Naive thymus-derived CD4-positive, alpha-beta T cell (primary cell): ENCODE results near the gene RASA3. TPM values are rescaled to one million over a fixed set of nuclear protein-coding genes. Genes with fewer than 3 reads are reported as not detected.

Experiments
- ATAC-seq: fragments of 150-1000 bp; cut with Tn5 transposase; 2 replicates; pipeline ENCODE4 v1.10.0; 2021; ENCODE audit warnings: mild to moderate bottlenecking, moderate library complexity
- CTCF ChIA-PET: fragments of 350-600 bp; sonication (Branson Sonifier 250); formaldehyde crosslinking; loops from one replicate; lab custom pipeline; 2021; ENCODE audit warnings: antibody characterized with exemption; lab: Charles Lee
- POLR2A ChIA-PET: fragments of 350-600 bp; sonication (Branson Sonifier 250); formaldehyde crosslinking; loops from one replicate; lab custom pipeline; 2021; ENCODE audit warnings: antibody characterized with exemption, inconsistent platforms; lab: Charles Lee
- DNase-seq, 9 donors: peaks; one replicate each; pipeline versions ENCODE4 v3.0.0 to v3.0.0-alpha.2; 2020 to 2022; ENCODE audit warnings: mixed read lengths in 1 of 9
- H3K27ac ChIP-seq: one replicate; pipeline ENCODE4 v1.7.0; 2013; ENCODE audit warnings: mild to moderate bottlenecking, low read depth, low read length, moderate library complexity
- H3K27me3 ChIP-seq, 2 donors: one replicate each; pipeline ENCODE4 v1.7.0; 2013; ENCODE audit warnings: low read length in 2 of 2, mild to moderate bottlenecking in 2 of 2, moderate library complexity in 2 of 2; ENCODE audit not compliant: control insufficient read depth in 2 of 2, insufficient read depth in 2 of 2
- H3K36me3 ChIP-seq, 3 experiments: 1 replicate in 2 of 3; 2 replicates in 1 of 3; pipeline ENCODE4 v1.7.0; 2013; ENCODE audit warnings: low read length in 3 of 3, mild to moderate bottlenecking in 3 of 3, moderate library complexity in 1 of 3; ENCODE audit not compliant: insufficient read depth in 3 of 3, control insufficient read depth in 2 of 3
- H3K4me1 ChIP-seq, 2 donors: one replicate each; pipeline ENCODE4 v1.7.0; 2013; ENCODE audit warnings: low read length in 2 of 2, mild to moderate bottlenecking in 2 of 2, moderate library complexity in 1 of 2; ENCODE audit not compliant: control insufficient read depth in 2 of 2, insufficient read depth in 2 of 2
- H3K4me3 ChIP-seq: 2 replicates; pipeline ENCODE4 v1.7.0; 2013; ENCODE audit warnings: mild to moderate bottlenecking, low read length
- H3K9me3 ChIP-seq, 3 experiments: 1 replicate in 2 of 3; 2 replicates in 1 of 3; pipeline ENCODE4 v1.7.0; 2013; ENCODE audit warnings: low read length in 3 of 3; ENCODE audit not compliant: control insufficient read depth in 2 of 3
- H3K27ac Mint-ChIP-seq, 9 donors: one replicate each; pipeline ENCODE4 v1.8.0; 2020 to 2022; ENCODE audit warnings: mixed read lengths in 9 of 9, mild to moderate bottlenecking in 8 of 9, moderate library complexity in 5 of 9, inconsistent platforms in 2 of 9
- H3K27me3 Mint-ChIP-seq, 5 donors: one replicate each; pipeline ENCODE4 v1.8.0; 2021 to 2022; ENCODE audit warnings: mixed read lengths in 5 of 5, mild to moderate bottlenecking in 1 of 5
- H3K36me3 Mint-ChIP-seq, 5 donors: one replicate each; pipeline ENCODE4 v1.8.0; 2020 to 2022; ENCODE audit warnings: mixed read lengths in 5 of 5, mild to moderate bottlenecking in 3 of 5, inconsistent platforms in 1 of 5
- H3K4me1 Mint-ChIP-seq, 7 donors: one replicate each; pipeline ENCODE4 v1.8.0; 2020 to 2022; ENCODE audit warnings: mixed read lengths in 7 of 7, mild to moderate bottlenecking in 3 of 7, inconsistent platforms in 1 of 7
- H3K4me3 Mint-ChIP-seq, 10 donors: one replicate each; pipeline ENCODE4 v1.8.0; 2020 to 2022; ENCODE audit warnings: mild to moderate bottlenecking in 10 of 10, mixed read lengths in 10 of 10, moderate library complexity in 6 of 10, inconsistent platforms in 2 of 10
- H3K9me3 Mint-ChIP-seq, 11 donors: one replicate each; pipeline ENCODE4 v1.8.0; 2020 to 2022; ENCODE audit warnings: mixed read lengths in 11 of 11, mild to moderate bottlenecking in 4 of 11, inconsistent platforms in 1 of 11, moderate library complexity in 1 of 11
- intact Hi-C, 2 donors: fragments of 100-400 bp; cut with micrococcal nuclease; formaldehyde crosslinking; loops; one replicate each; pipeline ENCODE4 v1.15.1; 2023
- polyA plus RNA-seq, 2 donors: library from polyadenylated mRNA; unstranded; fragments of 300-500 nt; fragmentation: Illumina TruSeq; gene quantifications; one replicate each; pipeline ENCODE4 v1.2.3, GENCODE V29; 2021
- total RNA-seq, 6 experiments: library from RNA in 5 of 6; stranded (reverse) in 5 of 6; gene quantifications; 1 replicate in 5 of 6; 2 replicates in 1 of 6; pipeline ENCODE4 v1.2.3 and lab custom pipeline; 2021 to 2026

Gene RASA3
- total and polyA plus RNA-seq, 7 experiments from 2014 or later: 109 to 227 (median 195) TPM

DNA sequence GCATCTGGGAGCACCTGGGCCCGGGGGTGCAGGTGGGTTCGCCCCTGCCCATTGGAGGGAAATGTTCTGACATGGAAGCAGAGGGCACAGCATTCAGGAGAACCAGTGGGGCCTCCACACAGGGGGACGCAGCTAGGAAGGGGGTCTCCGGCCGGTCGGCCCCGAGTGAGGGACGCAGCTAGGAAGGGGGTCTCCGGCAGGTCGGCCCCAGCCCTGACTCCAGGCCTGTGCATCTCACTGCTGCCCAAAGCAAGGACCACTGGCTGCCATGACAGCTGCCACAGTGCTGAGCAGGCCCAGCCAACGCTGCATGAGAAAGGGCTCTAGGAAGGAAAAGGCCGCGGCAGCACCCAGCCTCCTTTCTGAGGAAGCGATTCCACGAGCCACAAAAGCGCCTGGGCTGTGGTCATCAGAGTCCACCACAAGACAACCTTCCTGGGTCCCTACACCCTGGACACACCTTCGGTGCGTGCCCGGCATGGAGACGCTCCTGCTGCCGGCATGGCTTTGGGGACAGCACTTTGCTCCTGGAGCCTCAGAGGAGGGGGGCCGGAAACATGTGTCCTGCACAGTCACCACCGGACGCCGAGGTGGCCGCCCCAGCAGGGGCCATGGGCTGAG, 9.7 kb downstream of the RASA3 start:
- Histone ChIP-seq H3K36me3 (peaks cover 0 to 17% (median 0%) of the 10 kb centered on the region in 3 experiments), H3K9me3 (no peaks in the 10 kb centered on the region), H3K27me3 (no peaks in the 10 kb centered on the region), H3K4me3 (no peak overlapping the region), H3K27ac (peak overlapping the region; percentile 51), H3K4me1 (peaks cover 85 to 90% of the 10 kb centered on the region in 2 donors)
- peaks cover 0 to 9% (median 0%) of the 10 kb centered on the region in 11 donors for H3K9me3 Mint-ChIP-seq
- H3K4me3 Mint-ChIP-seq: peak overlapping the region; percentile 5 to 79 (median 72)
- intact Hi-C loops: no loop called here
- peak in 2 of 9 donors; percentile 7 to 14 for DNase-seq
- POLR2A ChIA-PET: interaction anchor here (0.7 to 13.0 kb wide), 7 partner anchors 8 to 175 kb away, joined by 3 to 137 read pairs (median 3); no protein-coding TSS in a partner anchor
- H3K36me3 Mint-ChIP-seq: peaks cover 12 to 41% (median 26%) of the 10 kb centered on the region in 5 donors
- H3K27ac Mint-ChIP-seq: peak overlapping the region in 8 of 9 donors; percentile 84 to 99 (median 91)
- H3K4me1 Mint-ChIP-seq: peaks cover 64 to 90% (median 83%) of the 10 kb centered on the region in 7 donors
- CTCF ChIA-PET: interaction anchor here (0.8 kb wide), 1 partner anchor 361 kb away, joined by 3 read pairs; no protein-coding TSS in a partner anchor
- H3K27me3 Mint-ChIP-seq: peaks cover 0 to 5% (median 0%) of the 10 kb centered on the region in 5 donors
- no peak for ATAC-seq

GRCh38 chr13:114122127-114122511, 10.3 kb downstream of the RASA3 start:
- peak in 1 of 9 donors; percentile 13 for DNase-seq
- POLR2A ChIA-PET: interaction anchor here (1.0 to 13.0 kb wide), 6 partner anchors 9 to 104 kb away, joined by 3 to 137 read pairs (median 4); no protein-coding TSS in a partner anchor
- intact Hi-C loops: no loop called here
- Mint-ChIP-seq H3K4me1 (peaks cover 65 to 90% (median 78%) of the 10 kb centered on the region in 7 donors), H3K27ac (peak overlapping the region in 5 of 9 donors; percentile 41 to 99 (median 98)), H3K4me3 (peak overlapping the region in 8 of 10 donors; percentile 69 to 91 (median 81)), H3K27me3 (peaks cover 0 to 5% (median 0%) of the 10 kb centered on the region in 5 donors), H3K36me3 (peaks cover 12 to 43% (median 21%) of the 10 kb centered on the region in 5 donors), H3K9me3 (peaks cover 0 to 11% (median 0%) of the 10 kb centered on the region in 11 donors)
- H3K36me3 ChIP-seq: peaks cover 0 to 18% (median 0%) of the 10 kb centered on the region in 3 experiments
- no peaks in the 10 kb centered on the region for H3K27me3 ChIP-seq
- ATAC-seq: no peak
- H3K27ac ChIP-seq: peak overlapping the region; percentile 65
- H3K4me1 ChIP-seq: peaks cover 80 to 85% of the 10 kb centered on the region in 2 donors
- H3K9me3 ChIP-seq: no peaks in the 10 kb centered on the region
- CTCF ChIA-PET: no interaction called here
- H3K4me3 ChIP-seq: no peak overlapping the region

DNA sequence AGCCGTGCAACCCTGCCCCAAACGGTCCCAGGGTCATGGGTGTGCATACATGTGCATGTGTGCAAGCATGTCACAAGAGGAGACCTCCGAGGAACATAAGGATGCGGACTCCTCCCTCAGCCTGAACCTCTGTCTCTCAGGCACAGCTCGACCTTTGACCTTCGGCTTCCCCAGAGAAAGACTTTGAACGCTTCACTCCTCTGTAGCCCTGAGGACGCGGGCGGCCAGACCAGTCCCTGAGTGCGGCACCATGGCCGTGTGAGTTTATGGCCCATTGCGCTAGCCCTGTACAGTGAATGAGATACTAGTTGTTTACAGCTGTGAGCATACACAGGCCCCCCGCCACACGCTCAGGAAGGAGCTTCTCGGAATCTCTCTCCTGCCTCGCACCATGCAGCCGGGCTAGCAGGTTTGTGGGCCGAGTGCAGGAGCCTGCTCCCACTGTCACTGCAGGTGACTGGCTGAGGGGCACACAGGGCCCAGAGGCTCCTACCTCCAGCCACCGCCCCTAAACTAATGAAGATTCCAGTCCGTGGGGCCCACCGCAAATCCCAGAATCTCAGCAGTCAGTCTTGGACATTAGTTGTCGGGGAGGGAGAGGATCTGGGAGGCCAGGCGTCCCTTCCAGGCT, 10.8 kb downstream of the RASA3 start:
- POLR2A ChIA-PET: interaction anchor here (0.8 to 13.0 kb wide), 7 partner anchors 9 to 105 kb away, joined by 3 to 137 read pairs (median 3); no protein-coding TSS in a partner anchor
- intact Hi-C loops: no loop called here

DNA sequence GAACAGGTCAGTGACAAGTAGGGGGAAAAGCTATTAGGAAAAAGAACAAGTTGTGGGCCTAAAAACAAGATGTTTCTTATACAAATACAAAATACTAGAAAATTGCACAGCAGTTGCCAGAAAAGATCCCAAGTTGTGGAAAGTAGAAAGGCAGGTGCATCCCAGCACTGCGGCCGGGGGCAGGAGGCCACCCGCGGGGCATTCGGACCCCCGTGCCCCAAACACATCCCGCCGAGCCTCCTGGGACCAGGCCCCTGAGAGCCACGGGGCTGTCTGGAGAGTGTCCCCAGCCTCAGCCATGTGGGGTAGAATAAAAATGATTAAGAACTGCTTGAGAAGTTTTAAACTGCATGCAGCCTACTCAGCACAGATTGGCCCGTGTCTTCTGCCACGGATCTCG, 11.4 kb downstream of the RASA3 start:
- H3K27me3 Mint-ChIP-seq: peaks cover 0 to 2% (median 0%) of the 10 kb centered on the region in 5 donors
- peaks cover 54 to 90% (median 70%) of the 10 kb centered on the region in 7 donors for H3K4me1 Mint-ChIP-seq
- peaks cover 12 to 39% (median 21%) of the 10 kb centered on the region in 5 donors for H3K36me3 Mint-ChIP-seq
- ATAC-seq (no peak), DNase-seq (no peak)
- peaks cover 0 to 27% (median 0%) of the 10 kb centered on the region in 3 experiments for H3K36me3 ChIP-seq
- peaks cover 70 to 78% of the 10 kb centered on the region in 2 donors for H3K4me1 ChIP-seq
- H3K4me3 Mint-ChIP-seq: peak overlapping the region; percentile 73 to 91 (median 87)
- peak overlapping the region; percentile 65 for H3K27ac ChIP-seq
- intact Hi-C loops: no loop called here
- H3K4me3 ChIP-seq: peak overlapping the region; percentile 30
- ChIA-PET POLR2A (interaction anchor here (0.8 to 13.0 kb wide), 3 partner anchors 9 to 24 kb away, joined by 3 to 137 read pairs (median 11); no protein-coding TSS in a partner anchor), CTCF (no interaction called here)
- no peaks in the 10 kb centered on the region for H3K9me3 ChIP-seq
- no peaks in the 10 kb centered on the region for H3K27me3 ChIP-seq
- peak overlapping the region in 8 of 9 donors; percentile 92 to 99 (median 98) for H3K27ac Mint-ChIP-seq
- peaks cover 0 to 8% (median 0%) of the 10 kb centered on the region in 11 donors for H3K9me3 Mint-ChIP-seq

More for the DNA sequence above, 10.8 kb downstream of the RASA3 start:
- Mint-ChIP-seq H3K27me3 (peaks cover 0 to 2% (median 0%) of the 10 kb centered on the region in 5 donors), H3K27ac (peak overlapping the region in 8 of 9 donors; percentile 90 to 99 (median 95)), H3K9me3 (peaks cover 0 to 8% (median 0%) of the 10 kb centered on the region in 11 donors), H3K4me1 (peaks cover 60 to 90% (median 73%) of the 10 kb centered on the region in 7 donors), H3K36me3 (peaks cover 12 to 42% (median 18%) of the 10 kb centered on the region in 5 donors), H3K4me3 (peak overlapping the region; percentile 51 to 91 (median 76))
- no peak for DNase-seq
- H3K36me3 ChIP-seq: peaks cover 0 to 21% (median 0%) of the 10 kb centered on the region in 3 experiments
- H3K27me3 ChIP-seq: no peaks in the 10 kb centered on the region
- H3K4me1 ChIP-seq: peaks cover 75 to 80% of the 10 kb centered on the region in 2 donors
- H3K9me3 ChIP-seq: no peaks in the 10 kb centered on the region
- H3K27ac ChIP-seq: peak overlapping the region; percentile 65
- no peak for ATAC-seq
- no peak overlapping the region for H3K4me3 ChIP-seq
- CTCF ChIA-PET: no interaction called here

DNA sequence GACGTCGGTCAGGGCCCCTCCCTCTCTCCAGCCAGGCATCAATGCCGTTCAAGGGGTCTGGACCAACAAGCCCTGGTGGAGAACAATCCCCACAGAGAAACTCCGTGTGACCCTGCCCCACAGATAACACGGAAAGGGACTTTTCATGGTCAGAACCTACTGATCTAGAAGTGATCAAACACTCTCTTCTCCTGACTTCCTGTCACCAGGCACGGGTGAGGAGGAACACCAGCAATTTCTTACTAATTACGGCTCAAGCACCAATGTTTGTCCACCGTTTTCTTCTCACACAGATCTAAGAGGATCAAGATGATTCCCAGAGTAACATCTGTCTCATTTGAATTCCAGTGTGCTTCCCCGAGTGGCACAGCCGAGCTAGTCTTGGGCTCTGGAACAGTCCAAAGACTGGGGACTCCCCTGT, 11.8 kb downstream of the RASA3 start:
- peaks cover 0 to 2% (median 0%) of the 10 kb centered on the region in 5 donors for H3K27me3 Mint-ChIP-seq
- ChIA-PET CTCF (no interaction called here), POLR2A (interaction anchor here (2.7 to 13.0 kb wide), 2 partner anchors 8 to 10 kb away, joined by 11 to 137 read pairs; no protein-coding TSS in a partner anchor)
- peaks cover 13 to 39% (median 25%) of the 10 kb centered on the region in 5 donors for H3K36me3 Mint-ChIP-seq
- Histone ChIP-seq H3K36me3 (peaks cover 0 to 31% (median under 1%) of the 10 kb centered on the region in 3 experiments), H3K27me3 (no peaks in the 10 kb centered on the region), H3K4me1 (peaks cover 72 to 78% of the 10 kb centered on the region in 2 donors), H3K9me3 (no peaks in the 10 kb centered on the region), H3K4me3 (peak overlapping the region; percentile 30), H3K27ac (peak overlapping the region; percentile 65)
- intact Hi-C loops: no loop called here
- H3K4me3 Mint-ChIP-seq: peak overlapping the region; percentile 73 to 91 (median 87)
- H3K4me1 Mint-ChIP-seq: peaks cover 54 to 91% (median 74%) of the 10 kb centered on the region in 7 donors
- DNase-seq: no peak
- peak overlapping the region; percentile 92 to 99 (median 97) for H3K27ac Mint-ChIP-seq
- no peak for ATAC-seq
- peaks cover 0 to 8% (median 0%) of the 10 kb centered on the region in 11 donors for H3K9me3 Mint-ChIP-seq

GRCh38 chr13:114119196-114119595, 13.2 kb downstream of the RASA3 start:
- Histone ChIP-seq H3K4me1 (peaks cover 63 to 78% of the 10 kb centered on the region in 2 donors), H3K27ac (peak overlapping the region; percentile 72), H3K9me3 (no peaks in the 10 kb centered on the region), H3K4me3 (peak overlapping the region; percentile 17), H3K27me3 (no peaks in the 10 kb centered on the region), H3K36me3 (peaks cover 0 to 45% (median 12%) of the 10 kb centered on the region in 3 experiments)
- DNase-seq (peak in 1 of 9 donors; percentile 12), ATAC-seq (no peak)
- H3K36me3 Mint-ChIP-seq: peaks cover 11 to 37% (median 27%) of the 10 kb centered on the region in 5 donors
- POLR2A ChIA-PET: interaction anchor here (0.7 to 1.6 kb wide), 6 partner anchors 10 to 107 kb away, joined by 3 to 8 read pairs (median 4); no protein-coding TSS in a partner anchor
- CTCF ChIA-PET: interaction anchor here (1.6 kb wide), 1 partner anchor 107 kb away, joined by 4 read pairs; no protein-coding TSS in a partner anchor
- peak overlapping the region; percentile 39 to 86 (median 76) for H3K4me3 Mint-ChIP-seq
- intact Hi-C loops: no loop called here
- H3K4me1 Mint-ChIP-seq: peaks cover 51 to 90% (median 72%) of the 10 kb centered on the region in 7 donors
- H3K27ac Mint-ChIP-seq: peak overlapping the region; percentile 65 to 95 (median 92)
- peaks cover 0 to 5% (median 0%) of the 10 kb centered on the region in 11 donors for H3K9me3 Mint-ChIP-seq
- H3K27me3 Mint-ChIP-seq: peaks cover 0 to 2% (median 0%) of the 10 kb centered on the region in 5 donors
